ENCODE results near the gene STK32B. TPM values are rescaled to one million over a fixed set of nuclear protein-coding genes. Genes with fewer than 3 reads are reported as not detected.

Gene STK32B
- total RNA-seq, 2 experiments from 2014 or later = not detected

- no peaks in the 10 kb centered on the region for H3K4me1 Mint-ChIP-seq
- H3K4me3 Mint-ChIP-seq = no peak overlapping the region
- peaks cover 3% of the 10 kb centered on the region for H3K9me3 Mint-ChIP-seq
- no peak overlapping the region for H3K27ac Mint-ChIP-seq
- no peaks in the 10 kb centered on the region for H3K36me3 Mint-ChIP-seq
- DNase-seq = no peak
- no peaks in the 10 kb centered on the region for H3K27me3 Mint-ChIP-seq
Observed at GRCh38 chr4:5478169-5478568, 426.9 kb downstream of the STK32B start.

- H3K27ac Mint-ChIP-seq = no peak overlapping the region
- peaks cover 3% of the 10 kb centered on the region for H3K9me3 Mint-ChIP-seq
- no peak for DNase-seq
- no peak overlapping the region for H3K4me3 Mint-ChIP-seq
- H3K27me3 Mint-ChIP-seq = no peaks in the 10 kb centered on the region
- H3K36me3 Mint-ChIP-seq = no peaks in the 10 kb centered on the region
- H3K4me1 Mint-ChIP-seq = no peaks in the 10 kb centered on the region
Observed at GRCh38 chr4:5478697-5479096, 427.4 kb downstream of the STK32B start.

DNA sequence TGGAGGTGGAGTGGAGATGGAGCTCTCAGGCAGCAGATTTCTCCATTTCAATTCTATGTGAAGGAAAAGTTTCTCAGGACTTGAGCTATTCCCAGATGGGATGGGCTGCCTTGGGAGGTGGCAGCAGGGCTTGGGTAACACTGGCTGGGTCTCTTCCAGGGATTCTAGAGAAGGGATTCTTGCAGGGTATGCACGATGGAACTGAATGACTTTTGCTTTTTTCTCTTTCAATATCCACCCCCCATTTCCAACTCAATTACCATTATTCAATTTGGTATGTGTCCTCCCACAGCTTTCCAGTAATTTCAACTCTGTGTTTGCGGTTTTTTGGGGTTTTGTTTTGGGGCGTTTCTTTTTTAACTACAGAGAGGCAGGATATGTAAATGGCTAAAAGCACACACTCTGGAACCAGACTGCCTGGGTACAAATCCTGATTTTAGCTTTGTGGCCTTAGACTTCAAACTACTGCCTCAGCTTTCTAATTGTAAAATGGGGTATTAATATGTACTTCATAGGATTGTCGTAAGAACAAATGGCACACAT is 428.3 kb downstream of the STK32B start:
- H3K4me1 Mint-ChIP-seq = no peaks in the 10 kb centered on the region
- H3K4me3 Mint-ChIP-seq = no peak overlapping the region
- no peak overlapping the region for H3K27ac Mint-ChIP-seq
- peaks cover 3% of the 10 kb centered on the region for H3K27me3 Mint-ChIP-seq
- peaks cover 4% of the 10 kb centered on the region for H3K9me3 Mint-ChIP-seq
- no peak for DNase-seq
- H3K36me3 Mint-ChIP-seq = no peaks in the 10 kb centered on the region

DNA sequence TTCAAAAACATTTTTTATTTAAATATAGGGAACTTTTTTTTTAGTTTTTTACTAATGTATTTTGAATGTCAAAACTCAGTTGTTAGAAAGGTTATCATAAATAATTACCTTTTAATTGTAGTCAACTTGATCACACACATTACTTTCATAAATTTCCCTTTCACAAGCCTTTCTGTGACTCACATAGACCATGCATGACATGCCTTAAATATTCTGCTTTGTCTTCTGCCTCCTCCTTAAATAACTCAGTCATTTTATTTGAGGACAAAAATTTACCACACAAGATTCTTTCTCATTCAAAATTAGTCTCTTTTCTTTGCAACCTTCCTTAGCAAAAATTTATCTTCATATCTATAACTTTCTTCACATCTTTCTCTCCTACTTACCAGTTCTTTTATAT is 437.1 kb downstream of the STK32B start:
- H3K9me3 Mint-ChIP-seq = peaks cover 18% of the 10 kb centered on the region

GRCh38 chr4:5489260-5489659 is 438.0 kb downstream of the STK32B start:
- Mint-ChIP-seq H3K9me3 (peaks cover 20% of the 10 kb centered on the region), H3K4me3 (no peak overlapping the region), H3K4me1 (no peaks in the 10 kb centered on the region), H3K36me3 (no peaks in the 10 kb centered on the region), H3K27me3 (peaks cover 2% of the 10 kb centered on the region), H3K27ac (no peak overlapping the region)
- DNase-seq = no peak

More for the DNA sequence above, 437.1 kb downstream of the STK32B start:
- Mint-ChIP-seq H3K4me1 (no peaks in the 10 kb centered on the region), H3K27me3 (peaks cover 3% of the 10 kb centered on the region), H3K4me3 (no peak overlapping the region), H3K36me3 (no peaks in the 10 kb centered on the region), H3K27ac (no peak overlapping the region)
- DNase-seq = no peak

DNA sequence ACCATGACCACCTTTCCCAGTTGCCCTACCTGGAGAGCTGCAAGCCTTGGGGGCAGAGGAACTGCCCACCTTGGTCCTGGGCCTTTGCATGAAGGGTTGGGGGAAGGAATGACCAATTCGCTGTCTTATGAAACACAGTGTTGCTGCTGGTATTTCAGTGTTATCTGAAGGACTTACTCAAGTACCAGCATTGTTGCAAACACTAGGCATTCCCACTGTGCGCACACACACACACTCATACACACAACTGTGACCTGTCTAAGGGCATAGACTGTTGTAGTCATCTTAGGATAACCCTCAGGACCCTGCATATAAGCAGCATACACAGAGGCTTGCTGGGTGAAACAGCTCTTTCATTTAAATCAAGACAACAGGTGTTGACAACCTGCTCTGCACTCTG is 446.2 kb downstream of the STK32B start:
- peaks cover 2% of the 10 kb centered on the region for H3K27me3 Mint-ChIP-seq
- no peak overlapping the region for H3K27ac Mint-ChIP-seq
- no peak overlapping the region for H3K4me3 Mint-ChIP-seq
- no peak for DNase-seq
- H3K36me3 Mint-ChIP-seq = no peaks in the 10 kb centered on the region
- H3K9me3 Mint-ChIP-seq = peaks cover 4% of the 10 kb centered on the region
- no peaks in the 10 kb centered on the region for H3K4me1 Mint-ChIP-seq

DNA sequence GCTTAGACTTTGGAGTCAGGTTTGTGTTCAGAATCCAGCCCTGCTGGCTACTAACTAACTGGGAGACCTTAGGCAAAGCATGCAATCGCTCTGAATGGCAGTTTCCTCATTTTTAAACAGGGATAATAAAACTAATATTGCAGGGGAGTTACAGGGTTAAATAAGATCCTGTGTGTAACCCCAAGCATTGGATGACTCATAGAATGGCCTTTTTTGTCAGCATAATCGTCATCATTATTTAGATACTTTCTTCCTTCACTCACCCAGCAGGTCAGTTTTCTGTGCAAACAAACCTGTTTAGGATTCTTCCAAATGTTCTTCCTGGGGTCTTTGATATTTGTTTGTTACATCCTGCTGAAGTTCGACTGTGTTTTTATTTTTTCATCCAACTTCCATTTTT is 448.9 kb downstream of the STK32B start:
- H3K27me3 Mint-ChIP-seq = peaks cover 3% of the 10 kb centered on the region
- H3K36me3 Mint-ChIP-seq = no peaks in the 10 kb centered on the region
- H3K9me3 Mint-ChIP-seq = peaks cover 3% of the 10 kb centered on the region
- H3K4me1 Mint-ChIP-seq = no peaks in the 10 kb centered on the region
- DNase-seq = no peak
- no peak overlapping the region for H3K4me3 Mint-ChIP-seq
- H3K27ac Mint-ChIP-seq = no peak overlapping the region

GRCh38 chr4:5503336-5503936 is 452.2 kb downstream of the STK32B start:
- Mint-ChIP-seq H3K27me3 (peaks cover 3% of the 10 kb centered on the region), H3K4me1 (no peaks in the 10 kb centered on the region), H3K9me3 (peaks cover 2% of the 10 kb centered on the region), H3K27ac (no peak overlapping the region), H3K4me3 (no peak overlapping the region), H3K36me3 (no peaks in the 10 kb centered on the region)
- no peak for DNase-seq

DNA sequence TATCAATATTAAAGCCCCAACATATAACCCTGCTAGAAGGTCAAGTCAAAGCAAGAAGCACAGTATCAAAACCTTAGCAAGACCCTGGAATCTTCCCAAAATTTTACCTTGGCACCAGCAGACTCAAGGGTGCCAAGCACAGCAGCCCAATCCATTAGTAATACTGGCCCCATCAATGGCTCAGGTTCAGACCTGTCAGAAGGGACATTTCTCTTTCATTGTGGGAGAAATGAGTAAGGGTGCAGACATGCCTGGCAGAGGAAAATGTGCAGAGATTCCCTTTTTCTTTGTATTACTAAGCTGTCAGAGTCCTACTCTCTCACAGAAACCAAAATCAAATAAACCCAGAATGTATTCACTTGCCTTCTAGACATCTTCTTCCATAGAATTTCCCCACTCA is 453.2 kb downstream of the STK32B start:
- H3K4me3 Mint-ChIP-seq = no peak overlapping the region
- no peak overlapping the region for H3K27ac Mint-ChIP-seq
- H3K9me3 Mint-ChIP-seq = peaks cover 2% of the 10 kb centered on the region
- no peak for DNase-seq
- peaks cover 3% of the 10 kb centered on the region for H3K27me3 Mint-ChIP-seq
- H3K36me3 Mint-ChIP-seq = no peaks in the 10 kb centered on the region
- H3K4me1 Mint-ChIP-seq = no peaks in the 10 kb centered on the region

GRCh38 chr4:5510504-5510903 is 459.2 kb downstream of the STK32B start:
- DNase-seq = no peak
- no peak overlapping the region for H3K27ac Mint-ChIP-seq
- no peaks in the 10 kb centered on the region for H3K36me3 Mint-ChIP-seq
- H3K9me3 Mint-ChIP-seq = no peaks in the 10 kb centered on the region
- H3K27me3 Mint-ChIP-seq = no peaks in the 10 kb centered on the region
- H3K4me3 Mint-ChIP-seq = no peak overlapping the region
- no peaks in the 10 kb centered on the region for H3K4me1 Mint-ChIP-seq

- H3K4me3 Mint-ChIP-seq = no peak overlapping the region
- DNase-seq = no peak
- no peaks in the 10 kb centered on the region for H3K27me3 Mint-ChIP-seq
- H3K9me3 Mint-ChIP-seq = no peaks in the 10 kb centered on the region
- no peaks in the 10 kb centered on the region for H3K4me1 Mint-ChIP-seq
- H3K36me3 Mint-ChIP-seq = no peaks in the 10 kb centered on the region
- H3K27ac Mint-ChIP-seq = no peak overlapping the region
Observed at GRCh38 chr4:5511791-5512190, 460.5 kb downstream of the STK32B start.

DNA sequence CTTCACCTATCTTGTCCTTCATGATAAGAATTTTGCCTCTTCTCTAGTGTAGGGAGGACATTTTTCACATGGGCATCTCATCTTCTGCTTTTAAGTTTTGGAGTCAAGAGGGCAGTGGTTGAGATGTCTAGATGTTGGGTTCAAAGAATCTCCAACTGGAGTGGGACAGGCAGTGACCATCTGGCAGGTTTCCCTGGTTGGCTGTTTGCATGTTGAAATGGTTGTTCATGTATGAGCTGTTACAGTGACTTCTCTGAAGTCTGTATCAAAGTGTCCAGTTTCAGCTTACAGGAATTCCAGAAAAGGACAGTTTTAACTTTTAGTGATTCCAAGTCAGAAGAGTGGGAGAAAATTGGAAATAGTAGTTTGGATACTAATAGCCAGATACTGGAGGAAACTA is 464.4 kb downstream of the STK32B start:
- DNase-seq = no peak
- H3K27me3 Mint-ChIP-seq = no peaks in the 10 kb centered on the region
- no peaks in the 10 kb centered on the region for H3K4me1 Mint-ChIP-seq
- no peaks in the 10 kb centered on the region for H3K9me3 Mint-ChIP-seq
- H3K27ac Mint-ChIP-seq = no peak overlapping the region
- H3K4me3 Mint-ChIP-seq = no peak overlapping the region
- H3K36me3 Mint-ChIP-seq = no peaks in the 10 kb centered on the region

DNA sequence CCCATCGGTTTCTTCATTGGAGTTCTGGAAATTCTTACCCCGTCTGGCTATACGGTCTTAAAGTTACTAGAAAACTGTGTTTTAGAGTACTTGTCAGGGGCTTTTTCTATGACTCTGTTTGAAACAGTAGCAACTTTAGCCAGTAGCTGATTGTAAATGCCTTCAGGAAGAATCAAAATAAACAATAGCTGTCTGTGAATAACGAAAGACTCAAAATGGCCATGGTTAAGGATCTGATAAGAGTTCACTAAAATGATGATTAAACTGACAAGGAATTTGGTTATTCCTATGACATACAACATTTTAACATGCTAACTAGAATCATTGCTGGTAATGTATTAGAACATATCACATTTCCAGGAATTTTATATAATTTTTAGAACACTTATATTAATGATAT is 466.1 kb downstream of the STK32B start:
- H3K4me1 Mint-ChIP-seq = no peaks in the 10 kb centered on the region
- H3K36me3 Mint-ChIP-seq = no peaks in the 10 kb centered on the region
- DNase-seq = no peak
- H3K27ac Mint-ChIP-seq = no peak overlapping the region
- peaks cover 3% of the 10 kb centered on the region for H3K9me3 Mint-ChIP-seq
- H3K4me3 Mint-ChIP-seq = no peak overlapping the region
- no peaks in the 10 kb centered on the region for H3K27me3 Mint-ChIP-seq

GRCh38 chr4:5524446-5525299 is 473.4 kb downstream of the STK32B start:
- Mint-ChIP-seq H3K36me3 (no peaks in the 10 kb centered on the region), H3K27ac (no peak overlapping the region), H3K27me3 (no peaks in the 10 kb centered on the region), H3K9me3 (peaks cover 3% of the 10 kb centered on the region), H3K4me1 (no peaks in the 10 kb centered on the region), H3K4me3 (no peak overlapping the region)
- no peak for DNase-seq

DNA sequence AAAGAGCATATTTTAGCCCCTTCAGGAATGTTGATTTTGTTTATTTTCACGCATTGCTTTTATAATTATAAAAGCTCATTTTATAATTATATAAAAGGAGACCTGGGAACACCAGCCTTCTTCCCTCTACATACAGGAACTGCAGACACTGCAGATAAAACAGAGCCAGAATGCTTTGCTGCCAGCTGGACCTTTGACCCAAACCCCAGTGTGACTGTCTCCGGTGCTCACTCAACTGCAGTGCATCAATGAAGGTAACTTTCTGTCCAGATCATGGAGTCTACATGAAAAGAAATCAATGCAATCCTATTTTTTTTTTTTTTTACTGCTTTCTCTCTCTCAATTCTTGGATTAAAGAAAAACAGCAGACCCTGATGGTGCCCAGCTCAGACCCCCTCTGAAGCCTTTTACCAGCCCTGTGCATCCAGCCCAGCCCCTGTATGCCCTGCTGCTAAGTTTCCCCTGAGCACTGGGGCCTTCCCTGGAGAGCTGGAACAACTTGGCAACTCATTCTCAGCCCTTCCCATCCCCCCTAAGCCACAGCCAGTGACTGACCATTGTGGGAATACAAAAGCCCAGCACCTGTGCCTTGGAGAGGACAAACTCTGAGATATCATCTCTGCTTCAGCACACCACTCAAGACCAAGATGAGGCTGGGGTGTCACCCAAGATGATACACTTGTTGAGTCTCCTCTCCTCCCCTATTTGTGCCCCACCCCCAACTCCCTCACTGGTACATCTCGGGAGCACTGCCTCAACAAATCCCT is 475.0 kb downstream of the STK32B start:
- H3K27me3 Mint-ChIP-seq = no peaks in the 10 kb centered on the region
- H3K27ac Mint-ChIP-seq = no peak overlapping the region
- DNase-seq = no peak
- H3K4me1 Mint-ChIP-seq = no peaks in the 10 kb centered on the region
- no peaks in the 10 kb centered on the region for H3K36me3 Mint-ChIP-seq
- no peak overlapping the region for H3K4me3 Mint-ChIP-seq
- H3K9me3 Mint-ChIP-seq = no peaks in the 10 kb centered on the region

Measured in activated naive CD8-positive, alpha-beta T cell treated with anti-CD3 and anti-CD28 coated beads for 36 hours (primary cell).